ENCODE data around the gene KMT2C.
"Not testable (repeated sequence)": the region's sequence is repeated elsewhere in the genome, so short reads cannot be mapped to it uniquely, and the experiment has no call there.

The KMT2C gene

GRCh38 chr7:152406030-152406429 lies 29.8 kb downstream of the KMT2C start:
- H3K36me3 ChIP-seq (ENCODE audit: control insufficient read depth, insufficient read depth, low read length); H3K4me1 ChIP-seq (ENCODE audit: control insufficient read depth, insufficient read depth, low read length); H3K27ac ChIP-seq (ENCODE audit: insufficient read depth, low read depth, low read length, poor library complexity, severe bottlenecking); H3K27me3 ChIP-seq (ENCODE audit: control insufficient read depth, insufficient read depth, low read length, poor library complexity, severe bottlenecking); H3K4me3 ChIP-seq (ENCODE audit: insufficient read depth, low read depth, low read length): not testable (repeated sequence)
- peaks cover 22% of the 10 kb centered on the region for H3K9me3 ChIP-seq (ENCODE audit: control insufficient read depth, low read length)
- 58 to 63% methylated on average over 2 of the region's 2 CpGs for WGBS, 2 experiments

- no peaks in the 10 kb centered on the region for H3K36me3 ChIP-seq (ENCODE audit: control insufficient read depth, insufficient read depth, low read length)
Measured at GRCh38 chr7:152403726-152404125, 32.1 kb downstream of the KMT2C start.

GRCh38 chr7:152402384-152403250 lies 33.2 kb downstream of the KMT2C start:
- Histone ChIP-seq H3K36me3 (ENCODE audit: control insufficient read depth, insufficient read depth, low read length) (no peaks in the 10 kb centered on the region), H3K27ac (ENCODE audit: insufficient read depth, low read depth, low read length, poor library complexity, severe bottlenecking) (no peak overlapping the region), H3K4me1 (ENCODE audit: control insufficient read depth, insufficient read depth, low read length) (no peaks in the 10 kb centered on the region), H3K4me3 (ENCODE audit: insufficient read depth, low read depth, low read length) (no peak overlapping the region), H3K27me3 (ENCODE audit: control insufficient read depth, insufficient read depth, low read length, poor library complexity, severe bottlenecking) (no peaks in the 10 kb centered on the region), H3K9me3 (ENCODE audit: control insufficient read depth, low read length) (peaks cover 22% of the 10 kb centered on the region)
- WGBS, 2 experiments, result 57 to 60% methylated on average over 5 of the region's 5 CpGs

More at GRCh38 chr7:152403726-152404125, 32.1 kb downstream of the KMT2C start:
- no peaks in the 10 kb centered on the region for H3K4me1 ChIP-seq (ENCODE audit: control insufficient read depth, insufficient read depth, low read length)
- peaks cover 22% of the 10 kb centered on the region for H3K9me3 ChIP-seq (ENCODE audit: control insufficient read depth, low read length)
- WGBS, 2 experiments, result 42% methylated on average over 4 of the region's 4 CpGs
- H3K27ac ChIP-seq (ENCODE audit: insufficient read depth, low read depth, low read length, poor library complexity, severe bottlenecking), result no peak overlapping the region
- H3K27me3 ChIP-seq (ENCODE audit: control insufficient read depth, insufficient read depth, low read length, poor library complexity, severe bottlenecking), result no peaks in the 10 kb centered on the region
- no peak overlapping the region for H3K4me3 ChIP-seq (ENCODE audit: insufficient read depth, low read depth, low read length)

GRCh38 chr7:152399344-152399743 lies 36.5 kb downstream of the KMT2C start:
- H3K4me1 ChIP-seq (ENCODE audit: control insufficient read depth, insufficient read depth, low read length), result no peaks in the 10 kb centered on the region
- no peaks in the 10 kb centered on the region for H3K27me3 ChIP-seq (ENCODE audit: control insufficient read depth, insufficient read depth, low read length, poor library complexity, severe bottlenecking)
- peaks cover 5% of the 10 kb centered on the region for H3K9me3 ChIP-seq (ENCODE audit: control insufficient read depth, low read length)
- H3K27ac ChIP-seq (ENCODE audit: insufficient read depth, low read depth, low read length, poor library complexity, severe bottlenecking), result no peak overlapping the region
- H3K36me3 ChIP-seq (ENCODE audit: control insufficient read depth, insufficient read depth, low read length), result no peaks in the 10 kb centered on the region
- no peak overlapping the region for H3K4me3 ChIP-seq (ENCODE audit: insufficient read depth, low read depth, low read length)

- H3K4me1 ChIP-seq (ENCODE audit: control insufficient read depth, insufficient read depth, low read length), result no peaks in the 10 kb centered on the region
- 91 to 94% methylated on average over 7 of the region's 7 CpGs for WGBS, 2 experiments
- H3K36me3 ChIP-seq (ENCODE audit: control insufficient read depth, insufficient read depth, low read length), result no peaks in the 10 kb centered on the region
- H3K27ac ChIP-seq (ENCODE audit: insufficient read depth, low read depth, low read length, poor library complexity, severe bottlenecking), result no peak overlapping the region
- no peak overlapping the region for H3K4me3 ChIP-seq (ENCODE audit: insufficient read depth, low read depth, low read length)
- H3K9me3 ChIP-seq (ENCODE audit: control insufficient read depth, low read length), result no peaks in the 10 kb centered on the region
- H3K27me3 ChIP-seq (ENCODE audit: control insufficient read depth, insufficient read depth, low read length, poor library complexity, severe bottlenecking), result no peaks in the 10 kb centered on the region
Measured at GRCh38 chr7:152395112-152395511, 40.7 kb downstream of the KMT2C start.

GRCh38 chr7:152394214-152394613 lies 41.6 kb downstream of the KMT2C start:
- not testable (repeated sequence) for H3K36me3 ChIP-seq (ENCODE audit: control insufficient read depth, insufficient read depth, low read length); H3K4me3 ChIP-seq (ENCODE audit: insufficient read depth, low read depth, low read length); H3K27me3 ChIP-seq (ENCODE audit: control insufficient read depth, insufficient read depth, low read length, poor library complexity, severe bottlenecking); H3K9me3 ChIP-seq (ENCODE audit: control insufficient read depth, low read length); H3K4me1 ChIP-seq (ENCODE audit: control insufficient read depth, insufficient read depth, low read length); H3K27ac ChIP-seq (ENCODE audit: insufficient read depth, low read depth, low read length, poor library complexity, severe bottlenecking)
- 61 to 64% methylated on average over 3 of the region's 3 CpGs for WGBS, 2 experiments

- WGBS, 2 experiments, result 86 to 100% methylated on average over 1 of the region's 1 CpG
- Histone ChIP-seq H3K4me1 (ENCODE audit: control insufficient read depth, insufficient read depth, low read length) (no peaks in the 10 kb centered on the region), H3K27ac (ENCODE audit: insufficient read depth, low read depth, low read length, poor library complexity, severe bottlenecking) (no peak overlapping the region), H3K36me3 (ENCODE audit: control insufficient read depth, insufficient read depth, low read length) (no peaks in the 10 kb centered on the region), H3K9me3 (ENCODE audit: control insufficient read depth, low read length) (peaks cover 2% of the 10 kb centered on the region), H3K4me3 (ENCODE audit: insufficient read depth, low read depth, low read length) (no peak overlapping the region), H3K27me3 (ENCODE audit: control insufficient read depth, insufficient read depth, low read length, poor library complexity, severe bottlenecking) (no peaks in the 10 kb centered on the region)
Measured at GRCh38 chr7:152392254-152392653, 43.5 kb downstream of the KMT2C start.

- H3K36me3 ChIP-seq (ENCODE audit: control insufficient read depth, insufficient read depth, low read length); H3K9me3 ChIP-seq (ENCODE audit: control insufficient read depth, low read length); H3K4me1 ChIP-seq (ENCODE audit: control insufficient read depth, insufficient read depth, low read length); H3K4me3 ChIP-seq (ENCODE audit: insufficient read depth, low read depth, low read length); H3K27ac ChIP-seq (ENCODE audit: insufficient read depth, low read depth, low read length, poor library complexity, severe bottlenecking); H3K27me3 ChIP-seq (ENCODE audit: control insufficient read depth, insufficient read depth, low read length, poor library complexity, severe bottlenecking): not testable (repeated sequence)
- WGBS, 2 experiments, result 70 to 71% methylated on average over 2 to 3 of the region's 5 CpGs
Measured at GRCh38 chr7:152386136-152386764, 49.6 kb downstream of the KMT2C start.

GRCh38 chr7:152384235-152385200 lies 51.3 kb downstream of the KMT2C start:
- H3K4me3 ChIP-seq (ENCODE audit: insufficient read depth, low read depth, low read length); H3K27me3 ChIP-seq (ENCODE audit: control insufficient read depth, insufficient read depth, low read length, poor library complexity, severe bottlenecking); H3K36me3 ChIP-seq (ENCODE audit: control insufficient read depth, insufficient read depth, low read length); H3K4me1 ChIP-seq (ENCODE audit: control insufficient read depth, insufficient read depth, low read length); H3K9me3 ChIP-seq (ENCODE audit: control insufficient read depth, low read length); H3K27ac ChIP-seq (ENCODE audit: insufficient read depth, low read depth, low read length, poor library complexity, severe bottlenecking): not testable (repeated sequence)
- 45 to 59% methylated on average over 4 of the region's 4 CpGs for WGBS, 2 experiments

Measured in ectodermal cell (in vitro differentiated cells).